HepG2 (cell line): ENCODE data around the gene LAMC3.

Source experiments
- CREB1 ChIP-seq, 2 experiments: fragments of 450-650 bp in 1 of 2; IDR thresholded peaks; 2 replicates each; pipeline ENCODE4 v1.6.1; 2016 to 2017; ENCODE audit warnings: control low read depth in 1 of 2, mild to moderate bottlenecking in 1 of 2, missing compliant biosample characterization in 1 of 2, missing genetic modification characterization in 1 of 2
- GMEB1 ChIP-seq: sonication (generic); formaldehyde crosslinking; IDR thresholded peaks from 2 replicates; pipeline ENCODE4 v1.5.1; 2020; ENCODE audit warnings: missing genetic modification reagents, mild to moderate bottlenecking, borderline replicate concordance
- TAF1 ChIP-seq: sonication (generic); formaldehyde crosslinking; IDR thresholded peaks from 2 replicates; pipeline ENCODE4 v1.4.0; 2020; ENCODE audit warnings: missing genetic modification reagents
- ZBTB33 ChIP-seq: sonication (generic); formaldehyde crosslinking; IDR thresholded peaks from 2 replicates; pipeline ENCODE4 v1.4.0; 2020; ENCODE audit warnings: missing genetic modification reagents
- ZNF564 ChIP-seq: sonication (generic); formaldehyde crosslinking; IDR thresholded peaks from 2 replicates; pipeline ENCODE4 v1.8.1; 2023; ENCODE audit warnings: mild to moderate bottlenecking, missing genetic modification reagents
- ZNF883 ChIP-seq: sonication (generic); formaldehyde crosslinking; IDR thresholded peaks from 2 replicates; pipeline ENCODE4 v1.5.1; 2020; ENCODE audit warnings: mild to moderate bottlenecking, missing genetic modification reagents; ENCODE audit errors: not compliant biosample characterization
- TF ChIP-seq, protein P1 (sequence below): sonication (generic); formaldehyde crosslinking; IDR thresholded peaks from 2 replicates; pipeline ENCODE4 v1.5.0; 2020; ENCODE audit warnings: mild to moderate bottlenecking, missing genetic modification reagents, moderate library complexity
- TF ChIP-seq, protein P2 (sequence below): sonication (generic); formaldehyde crosslinking; IDR thresholded peaks from 2 replicates; pipeline ENCODE4 v1.4.0; 2020; ENCODE audit warnings: missing genetic modification reagents

DNA sequence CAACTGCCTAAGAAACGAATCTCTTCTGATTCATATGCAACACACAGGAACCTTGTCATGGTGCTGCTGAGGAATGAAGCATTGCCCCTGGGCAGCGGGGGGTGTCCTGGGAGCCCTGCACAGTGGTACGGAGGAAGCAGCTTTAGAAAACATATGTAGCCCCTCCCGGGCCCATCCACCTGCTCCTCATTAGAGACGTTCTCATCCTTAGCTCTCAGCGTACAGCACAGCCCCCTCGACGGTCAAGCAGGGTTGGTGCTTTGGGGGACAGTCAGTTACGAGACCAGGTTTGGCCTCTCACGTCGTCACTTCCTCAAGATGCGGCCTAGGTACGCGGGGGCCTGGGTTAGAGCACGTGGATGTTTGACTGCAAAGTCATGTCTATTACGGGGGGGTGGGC is 28.4 kb upstream of the LAMC3 start:
- TF ChIP-seq, protein P1, sequence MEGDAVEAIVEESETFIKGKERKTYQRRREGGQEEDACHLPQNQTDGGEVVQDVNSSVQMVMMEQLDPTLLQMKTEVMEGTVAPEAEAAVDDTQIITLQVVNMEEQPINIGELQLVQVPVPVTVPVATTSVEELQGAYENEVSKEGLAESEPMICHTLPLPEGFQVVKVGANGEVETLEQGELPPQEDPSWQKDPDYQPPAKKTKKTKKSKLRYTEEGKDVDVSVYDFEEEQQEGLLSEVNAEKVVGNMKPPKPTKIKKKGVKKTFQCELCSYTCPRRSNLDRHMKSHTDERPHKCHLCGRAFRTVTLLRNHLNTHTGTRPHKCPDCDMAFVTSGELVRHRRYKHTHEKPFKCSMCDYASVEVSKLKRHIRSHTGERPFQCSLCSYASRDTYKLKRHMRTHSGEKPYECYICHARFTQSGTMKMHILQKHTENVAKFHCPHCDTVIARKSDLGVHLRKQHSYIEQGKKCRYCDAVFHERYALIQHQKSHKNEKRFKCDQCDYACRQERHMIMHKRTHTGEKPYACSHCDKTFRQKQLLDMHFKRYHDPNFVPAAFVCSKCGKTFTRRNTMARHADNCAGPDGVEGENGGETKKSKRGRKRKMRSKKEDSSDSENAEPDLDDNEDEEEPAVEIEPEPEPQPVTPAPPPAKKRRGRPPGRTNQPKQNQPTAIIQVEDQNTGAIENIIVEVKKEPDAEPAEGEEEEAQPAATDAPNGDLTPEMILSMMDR (CRISPR knock-in tag) = no peak
- TF ChIP-seq TAF1 (CRISPR knock-in tag) = no peak
- TF ChIP-seq GMEB1 (CRISPR knock-in tag) = no peak
- no peak for TF ChIP-seq ZBTB33
- TF ChIP-seq, protein P2, sequence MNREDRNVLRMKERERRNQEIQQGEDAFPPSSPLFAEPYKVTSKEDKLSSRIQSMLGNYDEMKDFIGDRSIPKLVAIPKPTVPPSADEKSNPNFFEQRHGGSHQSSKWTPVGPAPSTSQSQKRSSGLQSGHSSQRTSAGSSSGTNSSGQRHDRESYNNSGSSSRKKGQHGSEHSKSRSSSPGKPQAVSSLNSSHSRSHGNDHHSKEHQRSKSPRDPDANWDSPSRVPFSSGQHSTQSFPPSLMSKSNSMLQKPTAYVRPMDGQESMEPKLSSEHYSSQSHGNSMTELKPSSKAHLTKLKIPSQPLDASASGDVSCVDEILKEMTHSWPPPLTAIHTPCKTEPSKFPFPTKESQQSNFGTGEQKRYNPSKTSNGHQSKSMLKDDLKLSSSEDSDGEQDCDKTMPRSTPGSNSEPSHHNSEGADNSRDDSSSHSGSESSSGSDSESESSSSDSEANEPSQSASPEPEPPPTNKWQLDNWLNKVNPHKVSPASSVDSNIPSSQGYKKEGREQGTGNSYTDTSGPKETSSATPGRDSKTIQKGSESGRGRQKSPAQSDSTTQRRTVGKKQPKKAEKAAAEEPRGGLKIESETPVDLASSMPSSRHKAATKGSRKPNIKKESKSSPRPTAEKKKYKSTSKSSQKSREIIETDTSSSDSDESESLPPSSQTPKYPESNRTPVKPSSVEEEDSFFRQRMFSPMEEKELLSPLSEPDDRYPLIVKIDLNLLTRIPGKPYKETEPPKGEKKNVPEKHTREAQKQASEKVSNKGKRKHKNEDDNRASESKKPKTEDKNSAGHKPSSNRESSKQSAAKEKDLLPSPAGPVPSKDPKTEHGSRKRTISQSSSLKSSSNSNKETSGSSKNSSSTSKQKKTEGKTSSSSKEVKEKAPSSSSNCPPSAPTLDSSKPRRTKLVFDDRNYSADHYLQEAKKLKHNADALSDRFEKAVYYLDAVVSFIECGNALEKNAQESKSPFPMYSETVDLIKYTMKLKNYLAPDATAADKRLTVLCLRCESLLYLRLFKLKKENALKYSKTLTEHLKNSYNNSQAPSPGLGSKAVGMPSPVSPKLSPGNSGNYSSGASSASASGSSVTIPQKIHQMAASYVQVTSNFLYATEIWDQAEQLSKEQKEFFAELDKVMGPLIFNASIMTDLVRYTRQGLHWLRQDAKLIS (CRISPR knock-in tag) = no peak
- no peak for TF ChIP-seq ZNF883 (CRISPR knock-in tag)
- no peak for TF ChIP-seq ZNF564
- no peak for TF ChIP-seq CREB1 (IDR thresholded peaks at IDR 0.05)
- no peak for TF ChIP-seq CREB1 (CRISPR knock-in tag; IDR thresholded peaks at IDR 0.05)
